ENCODE data around the gene GKAP1. TPM values are rescaled to one million over a fixed set of nuclear protein-coding genes. Genes with fewer than 3 reads are reported as not detected.
"Not testable (repeated sequence)": the region's sequence is repeated elsewhere in the genome, so short reads cannot be mapped to it uniquely, and the experiment has no call there.

GKAP1 gene
- total RNA-seq, 2 experiments from 2014 or later: 4.2 to 4.6 TPM

- H3K27me3 Mint-ChIP-seq: peaks cover 4% of the 10 kb centered on the region
- DNase-seq: no peak
- CTCF ChIA-PET: no interaction called here
- POLR2A ChIA-PET: no interaction called here
- peaks cover 4% of the 10 kb centered on the region for H3K9me3 Mint-ChIP-seq
- no peaks in the 10 kb centered on the region for H3K36me3 Mint-ChIP-seq
- H3K4me3 Mint-ChIP-seq: no peak overlapping the region
- intact Hi-C loops (cut with micrococcal nuclease): no loop called here
- no peak overlapping the region for H3K27ac Mint-ChIP-seq
- H3K4me1 Mint-ChIP-seq (ENCODE audit: low read depth): no peaks in the 10 kb centered on the region
These were observed 96.1 kb downstream of the GKAP1 start for GRCh38 chr9:83721509-83721908.

- ChIA-PET POLR2A (no interaction called here), CTCF (no interaction called here)
- no peaks in the 10 kb centered on the region for H3K36me3 Mint-ChIP-seq
- no peak for DNase-seq
- H3K27ac Mint-ChIP-seq: no peak overlapping the region
- no peaks in the 10 kb centered on the region for H3K9me3 Mint-ChIP-seq
- no peak overlapping the region for H3K4me3 Mint-ChIP-seq
- no peaks in the 10 kb centered on the region for H3K27me3 Mint-ChIP-seq
- no peaks in the 10 kb centered on the region for H3K4me1 Mint-ChIP-seq (ENCODE audit: low read depth)
- intact Hi-C loops (cut with micrococcal nuclease): no loop called here
These were observed 101.8 kb downstream of the GKAP1 start for GRCh38 chr9:83715794-83716193.

GRCh38 chr9:83715221-83715620 is 102.3 kb downstream of the GKAP1 start:
- H3K27ac Mint-ChIP-seq: no peak overlapping the region
- ChIA-PET CTCF (no interaction called here), POLR2A (no interaction called here)
- no peaks in the 10 kb centered on the region for H3K4me1 Mint-ChIP-seq (ENCODE audit: low read depth)
- DNase-seq: no peak
- no peaks in the 10 kb centered on the region for H3K27me3 Mint-ChIP-seq
- no peaks in the 10 kb centered on the region for H3K9me3 Mint-ChIP-seq
- no peak overlapping the region for H3K4me3 Mint-ChIP-seq
- H3K36me3 Mint-ChIP-seq: no peaks in the 10 kb centered on the region
- intact Hi-C loops (cut with micrococcal nuclease): no loop called here

GRCh38 chr9:83714329-83714728 is 103.2 kb downstream of the GKAP1 start:
- Mint-ChIP-seq H3K4me3 (no peak overlapping the region), H3K4me1 (ENCODE audit: low read depth) (peaks cover 2% of the 10 kb centered on the region), H3K27me3 (no peaks in the 10 kb centered on the region), H3K36me3 (no peaks in the 10 kb centered on the region), H3K9me3 (no peaks in the 10 kb centered on the region), H3K27ac (no peak overlapping the region)
- ChIA-PET CTCF (interaction anchor here (0.6 kb wide), 1 partner anchor 469 kb away, joined by 3 read pairs; no protein-coding TSS in a partner anchor), POLR2A (no interaction called here)
- no peak for DNase-seq
- intact Hi-C loops (cut with micrococcal nuclease): no loop called here

GRCh38 chr9:83708515-83709158 is 108.9 kb downstream of the GKAP1 start:
- Mint-ChIP-seq H3K27me3 (no peaks in the 10 kb centered on the region), H3K27ac (peak overlapping the region; percentile 99), H3K4me3 (peak overlapping the region; percentile 87), H3K4me1 (ENCODE audit: low read depth) (peaks cover 38% of the 10 kb centered on the region), H3K36me3 (peaks cover 17% of the 10 kb centered on the region), H3K9me3 (no peaks in the 10 kb centered on the region)
- DNase-seq: peak; percentile 69
- POLR2A ChIA-PET: interaction anchor here (0.6 to 3.3 kb wide), 13 partner anchors 10 to 1127 kb away, joined by 3 to 24 read pairs (median 6); partner anchors contain the start of genes HNRNPK, IDNK, KIF27 and RMI1
- intact Hi-C loops (cut with micrococcal nuclease): loop anchor here (1.0 kb wide), 4 partner anchors 85 to 272 kb away; partner anchors contain the start of genes GKAP1, HNRNPK, IDNK and KIF27
- CTCF ChIA-PET: interaction anchor here (0.7 to 2.8 kb wide), 6 partner anchors 10 to 85 kb away, joined by 3 to 12 read pairs (median 7); partner anchors contain the start of gene IDNK

GRCh38 chr9:83707768-83708514 is 109.6 kb downstream of the GKAP1 start, which contains the start of gene UBQLN1:
UBQLN1 (minus strand) TSS chr9:83707958; CDS start chr9:83707679, 279 bp downstream.
- DNase-seq: peak; percentile 94
- peaks cover 45% of the 10 kb centered on the region for H3K4me1 Mint-ChIP-seq (ENCODE audit: low read depth)
- no peaks in the 10 kb centered on the region for H3K27me3 Mint-ChIP-seq
- peak within 1 kb of the TSS; percentile 87 for H3K4me3 Mint-ChIP-seq
- no peaks in the 10 kb centered on the region for H3K9me3 Mint-ChIP-seq
- ChIA-PET POLR2A (interaction anchor here (0.6 to 3.3 kb wide), 14 partner anchors 9 to 1128 kb away, joined by 3 to 24 read pairs (median 6); partner anchors contain the start of genes HNRNPK, IDNK, KIF27 and RMI1), CTCF (interaction anchor here (0.7 to 2.8 kb wide), 6 partner anchors 10 to 85 kb away, joined by 3 to 12 read pairs (median 7); partner anchors contain the start of gene IDNK)
- peaks cover 17% of the 10 kb centered on the region for H3K36me3 Mint-ChIP-seq
- peak within 1 kb of the TSS; percentile 99 for H3K27ac Mint-ChIP-seq
- intact Hi-C loops (cut with micrococcal nuclease): loop anchor here (1.0 kb wide), 4 partner anchors 85 to 272 kb away; partner anchors contain the start of genes GKAP1, HNRNPK, IDNK and KIF27

- Mint-ChIP-seq H3K27me3 (no peaks in the 10 kb centered on the region), H3K36me3 (peaks cover 17% of the 10 kb centered on the region), H3K9me3 (no peaks in the 10 kb centered on the region), H3K4me3 (peak overlapping the region; percentile 87), H3K4me1 (ENCODE audit: low read depth) (peaks cover 49% of the 10 kb centered on the region), H3K27ac (peak overlapping the region; percentile 99)
- ChIA-PET POLR2A (interaction anchor here (1.1 to 3.3 kb wide), 11 partner anchors 9 to 273 kb away, joined by 3 to 24 read pairs (median 8); partner anchors contain the start of genes HNRNPK, IDNK, KIF27 and RMI1), CTCF (interaction anchor here (1.1 to 2.8 kb wide), 4 partner anchors 15 to 84 kb away, joined by 3 to 12 read pairs (median 8); partner anchors contain the start of gene IDNK)
- no peak for DNase-seq
- intact Hi-C loops (cut with micrococcal nuclease): no loop called here
These were observed 110.1 kb downstream of the GKAP1 start for GRCh38 chr9:83707518-83707767.

- peak; percentile 76 for DNase-seq
- CTCF ChIA-PET: interaction anchor here (1.1 to 2.8 kb wide), 4 partner anchors 14 to 84 kb away, joined by 3 to 12 read pairs (median 8); partner anchors contain the start of gene IDNK
- H3K4me1 Mint-ChIP-seq (ENCODE audit: low read depth): peaks cover 53% of the 10 kb centered on the region
- no peaks in the 10 kb centered on the region for H3K27me3 Mint-ChIP-seq
- no peaks in the 10 kb centered on the region for H3K9me3 Mint-ChIP-seq
- H3K36me3 Mint-ChIP-seq: peaks cover 17% of the 10 kb centered on the region
- POLR2A ChIA-PET: interaction anchor here (1.1 to 3.3 kb wide), 10 partner anchors 8 to 273 kb away, joined by 3 to 24 read pairs (median 9); partner anchors contain the start of genes HNRNPK, IDNK, KIF27 and RMI1
- peak overlapping the region; percentile 87 for H3K4me3 Mint-ChIP-seq
- intact Hi-C loops (cut with micrococcal nuclease): loop anchor here (1.0 kb wide), 2 partner anchors 18 to 589 kb away; no protein-coding TSS in a partner anchor
- peak overlapping the region; percentile 99 for H3K27ac Mint-ChIP-seq
These were observed 110.7 kb downstream of the GKAP1 start for GRCh38 chr9:83706676-83707517.

GRCh38 chr9:83705219-83705651 is 112.3 kb downstream of the GKAP1 start:
- peak; percentile 69 for DNase-seq
- H3K9me3 Mint-ChIP-seq; CTCF ChIA-PET; POLR2A ChIA-PET; intact Hi-C loops (cut with micrococcal nuclease); H3K27me3 Mint-ChIP-seq: not testable (repeated sequence)
- Mint-ChIP-seq H3K4me1 (ENCODE audit: low read depth) (peaks cover 67% of the 10 kb centered on the region), H3K27ac (peak overlapping the region; percentile 99), H3K36me3 (peaks cover 19% of the 10 kb centered on the region), H3K4me3 (peak overlapping the region; percentile 87)

- H3K4me3 Mint-ChIP-seq: no peak overlapping the region
- no peak for DNase-seq
- intact Hi-C loops (cut with micrococcal nuclease): no loop called here
- POLR2A ChIA-PET: no interaction called here
- CTCF ChIA-PET: no interaction called here
- peaks cover 19% of the 10 kb centered on the region for H3K36me3 Mint-ChIP-seq
- no peaks in the 10 kb centered on the region for H3K27me3 Mint-ChIP-seq
- no peak overlapping the region for H3K27ac Mint-ChIP-seq
- H3K9me3 Mint-ChIP-seq: no peaks in the 10 kb centered on the region
- H3K4me1 Mint-ChIP-seq (ENCODE audit: low read depth): peaks cover 83% of the 10 kb centered on the region
These were observed 115.8 kb downstream of the GKAP1 start for GRCh38 chr9:83701769-83702168.

- POLR2A ChIA-PET: interaction anchor here (1.7 kb wide), 1 partner anchor 12 kb away, joined by 6 read pairs; no protein-coding TSS in a partner anchor
- Mint-ChIP-seq H3K36me3 (peaks cover 14% of the 10 kb centered on the region), H3K27me3 (no peaks in the 10 kb centered on the region), H3K4me3 (no peak overlapping the region), H3K9me3 (no peaks in the 10 kb centered on the region), H3K4me1 (ENCODE audit: low read depth) (peaks cover 80% of the 10 kb centered on the region), H3K27ac (no peak overlapping the region)
- CTCF ChIA-PET: no interaction called here
- intact Hi-C loops (cut with micrococcal nuclease): no loop called here
- DNase-seq: no peak
These were observed 116.3 kb downstream of the GKAP1 start for GRCh38 chr9:83701286-83701685.
